ENCODE results near the gene B4GALT2.

B4GALT2 gene, protein sequence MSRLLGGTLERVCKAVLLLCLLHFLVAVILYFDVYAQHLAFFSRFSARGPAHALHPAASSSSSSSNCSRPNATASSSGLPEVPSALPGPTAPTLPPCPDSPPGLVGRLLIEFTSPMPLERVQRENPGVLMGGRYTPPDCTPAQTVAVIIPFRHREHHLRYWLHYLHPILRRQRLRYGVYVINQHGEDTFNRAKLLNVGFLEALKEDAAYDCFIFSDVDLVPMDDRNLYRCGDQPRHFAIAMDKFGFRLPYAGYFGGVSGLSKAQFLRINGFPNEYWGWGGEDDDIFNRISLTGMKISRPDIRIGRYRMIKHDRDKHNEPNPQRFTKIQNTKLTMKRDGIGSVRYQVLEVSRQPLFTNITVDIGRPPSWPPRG

DNA sequence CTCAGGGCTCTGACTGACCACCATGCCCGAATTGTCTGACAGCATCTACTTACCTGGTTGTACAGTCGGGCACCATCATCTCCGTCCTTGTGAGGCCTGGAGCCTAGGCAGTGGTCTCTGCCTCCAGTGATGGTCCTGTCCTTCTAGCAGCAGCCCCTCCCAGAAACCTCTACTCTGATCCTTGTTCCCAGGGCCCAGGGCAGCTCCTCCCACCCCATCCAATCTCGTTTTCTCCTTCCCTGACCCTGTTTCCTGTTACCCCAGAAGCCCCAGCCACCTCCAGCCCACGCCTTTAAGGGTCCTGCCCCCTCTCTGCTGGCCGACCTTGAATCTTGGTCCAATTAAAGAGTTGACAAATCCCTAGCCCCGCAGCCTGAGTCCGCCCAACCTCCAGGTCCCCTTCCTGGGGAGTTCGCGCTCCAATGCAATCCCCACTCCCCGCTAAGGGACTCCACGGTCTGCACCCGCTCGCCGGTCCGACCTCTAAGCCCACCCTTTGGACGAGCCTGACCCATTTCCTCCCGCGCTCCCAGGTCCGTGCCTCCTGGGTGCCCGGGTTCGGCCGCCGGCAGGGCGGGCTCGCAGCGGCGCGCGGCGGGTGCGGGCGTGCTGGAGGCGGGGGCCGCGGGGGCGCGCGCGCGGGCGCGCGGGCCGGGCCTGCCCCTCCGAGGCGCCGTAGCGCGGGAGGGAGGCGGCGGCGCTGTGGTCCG, at the start of gene B4GALT2:
TSS of gene B4GALT2 (plus strand) at position 660 of the 710 bp plus-strand sequence. CDS start 1,951 bp downstream, outside the sequence.
- DNase-seq (ENCODE audit: low spot score): peak; percentile 43

DNA sequence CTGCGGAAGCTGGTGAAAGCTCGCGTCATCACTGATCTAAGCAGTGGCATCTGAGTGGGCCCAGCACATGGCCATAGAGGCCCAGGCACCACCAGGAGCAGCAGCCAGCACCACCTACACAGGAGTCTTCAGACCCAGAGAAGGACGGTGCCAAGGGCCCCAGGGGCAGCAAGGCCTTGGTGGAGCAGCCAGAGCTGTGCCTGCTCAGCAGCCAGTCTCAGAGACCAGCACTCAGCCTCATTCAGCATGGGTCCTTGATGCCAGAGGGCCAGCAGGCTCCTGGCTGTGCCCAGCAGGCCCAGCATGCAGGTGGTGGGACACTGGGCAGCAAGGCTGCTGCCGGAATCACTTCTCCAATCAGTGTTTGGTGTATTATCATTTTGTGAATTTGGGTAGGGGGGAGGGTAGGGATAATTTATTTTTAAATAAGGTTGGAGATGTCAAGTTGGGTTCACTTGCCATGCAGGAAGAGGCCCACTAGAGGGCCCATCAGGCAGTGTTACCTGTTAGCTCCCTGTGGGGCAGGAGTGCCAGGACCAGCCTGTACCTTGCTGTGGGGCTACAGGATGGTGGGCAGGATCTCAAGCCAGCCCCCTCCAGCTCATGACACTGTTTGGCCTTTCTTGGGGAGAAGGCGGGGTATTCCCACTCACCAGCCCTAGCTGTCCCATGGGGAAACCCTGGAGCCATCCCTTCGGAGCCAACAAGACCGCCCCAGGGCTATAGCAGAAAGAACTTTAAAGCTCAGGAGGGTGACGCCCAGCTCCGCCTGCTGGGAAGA, 48.7 kb upstream of the B4GALT2 start:
- peak; percentile 48 for DNase-seq (ENCODE audit: low spot score)

DNA sequence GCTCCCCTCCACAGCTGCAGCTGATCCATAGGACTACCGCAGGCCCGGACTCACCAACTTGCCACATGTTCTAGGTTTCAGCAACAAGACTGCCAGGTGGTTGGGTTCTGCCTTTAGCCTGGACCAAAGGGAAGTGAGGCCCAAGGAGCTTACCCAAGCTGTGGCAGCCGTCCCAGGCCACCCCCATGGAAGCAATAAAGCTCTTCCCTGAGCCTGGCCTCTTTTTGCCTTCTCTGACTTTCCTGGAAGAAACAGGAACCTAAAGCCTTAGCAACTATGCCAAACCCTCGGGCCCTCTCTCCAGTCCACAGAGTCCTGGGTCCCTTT, 48.1 kb upstream of the B4GALT2 start:
- no peak for DNase-seq (ENCODE audit: low spot score)

DNA sequence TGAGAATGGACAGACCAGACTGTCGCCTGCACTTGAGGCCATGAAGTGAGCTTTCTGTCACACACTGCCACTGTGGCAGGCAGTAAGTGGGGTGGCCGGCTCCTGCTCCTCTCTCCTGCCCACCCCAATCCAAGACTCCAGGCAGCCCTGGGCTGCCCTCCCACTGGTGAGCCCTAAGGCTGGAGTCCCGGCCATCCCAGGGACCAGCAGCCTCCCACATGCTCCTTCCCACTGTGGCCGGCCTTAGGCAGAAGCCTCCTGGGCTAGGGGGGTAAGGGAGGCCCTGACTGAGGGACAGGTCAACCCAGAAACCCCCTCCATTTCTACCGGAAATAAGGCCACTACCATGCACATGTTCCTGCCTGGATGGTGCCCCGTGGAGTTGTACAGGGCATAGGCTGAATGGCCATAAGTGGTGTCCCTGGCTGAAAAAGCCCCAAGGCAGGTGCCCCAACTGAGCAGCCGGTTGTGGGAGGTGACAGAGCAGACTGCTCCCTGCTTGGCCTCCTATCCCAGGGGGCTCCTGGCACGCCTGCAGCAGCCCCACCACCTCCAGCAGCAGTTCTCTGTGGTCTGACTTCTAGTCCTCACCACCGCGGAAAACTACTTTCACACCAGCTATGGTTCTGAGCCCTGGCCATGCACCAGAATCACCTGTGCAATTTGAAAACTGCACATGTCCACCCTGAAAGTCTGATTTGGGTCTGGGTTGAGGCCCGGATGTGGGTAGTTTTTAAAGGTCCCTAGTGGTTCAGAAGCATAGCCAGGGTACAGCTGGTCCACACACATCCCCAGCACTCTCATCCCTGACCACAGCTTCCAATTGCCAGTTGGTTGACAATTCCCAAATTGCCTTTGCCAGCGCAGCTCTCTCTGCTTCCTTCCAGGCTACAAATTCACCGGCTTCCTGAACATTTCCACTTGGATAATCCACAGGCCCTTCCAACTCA, 47.0 kb upstream of the B4GALT2 start:
- no peak for DNase-seq (ENCODE audit: low spot score)

DNA sequence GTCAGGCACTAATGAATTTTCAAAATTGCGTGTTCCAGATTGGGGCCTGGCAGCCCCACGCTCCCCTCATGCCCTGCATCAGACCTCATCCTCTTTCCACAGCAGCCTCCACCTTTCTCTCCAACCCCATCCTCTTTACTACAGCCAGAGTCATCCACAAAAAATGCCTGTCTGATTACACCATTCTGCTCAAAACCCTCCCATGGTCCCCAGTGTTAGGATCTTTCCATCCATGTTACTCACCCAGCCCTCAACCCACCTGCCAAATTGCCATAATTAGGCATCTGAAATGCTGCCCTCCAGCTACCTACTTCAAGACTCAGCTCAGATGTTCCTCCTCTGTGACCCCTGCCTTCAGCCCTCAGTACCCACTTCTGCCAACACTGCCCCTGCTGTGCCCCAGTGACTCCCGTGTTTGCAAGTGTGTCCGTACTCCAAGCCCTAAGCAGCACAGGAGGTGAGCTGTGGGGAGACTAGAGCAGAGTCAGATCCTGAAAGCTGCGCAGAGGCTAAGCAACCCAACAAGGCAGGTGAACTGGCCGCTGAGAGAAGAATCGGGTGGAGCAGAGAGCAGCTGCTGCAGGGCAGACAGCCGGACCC, 46.1 kb upstream of the B4GALT2 start:
- no peak for DNase-seq (ENCODE audit: low spot score)

DNA sequence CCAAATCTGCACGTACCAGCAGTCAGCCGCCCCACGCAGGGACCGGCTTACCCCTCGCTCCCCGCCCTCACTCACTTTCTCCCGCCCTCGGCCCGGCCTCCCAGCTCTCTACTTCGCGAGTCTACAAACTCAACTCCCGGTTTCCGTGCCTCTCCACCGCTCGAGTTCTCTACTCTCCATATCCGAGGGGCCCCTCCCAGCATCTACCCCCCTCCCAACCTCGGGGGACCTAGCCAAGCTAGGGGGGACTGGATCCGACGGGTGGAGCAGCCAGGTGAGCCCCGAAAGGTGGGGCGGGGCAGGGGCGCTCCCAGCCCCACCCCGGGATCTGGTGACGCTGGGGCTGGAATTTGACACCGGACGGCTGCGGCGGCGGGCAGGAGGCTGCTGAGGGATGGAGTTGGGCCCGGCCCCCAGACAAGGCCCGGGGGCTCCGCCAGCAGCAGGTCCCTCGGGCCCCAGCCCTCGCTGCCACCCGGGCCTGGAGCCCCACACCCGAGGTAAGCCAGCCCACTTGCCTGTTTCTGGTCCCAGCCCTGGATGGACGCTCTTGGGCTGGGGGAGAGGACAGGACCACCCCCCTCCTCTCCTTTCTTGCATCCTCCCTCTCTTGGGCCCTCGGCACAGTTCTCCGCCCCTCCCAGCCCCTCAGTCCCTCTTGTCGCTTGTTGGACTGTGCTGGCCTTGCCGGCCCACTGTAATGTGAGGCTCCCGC, 45.5 kb upstream of the B4GALT2 start, which contains the start of gene ARTN:
TSS of gene ARTN (plus strand) at position 416 of the 715 bp plus-strand sequence. CDS start 1,856 bp downstream, outside the sequence.
- DNase-seq (ENCODE audit: low spot score): no peak

DNA sequence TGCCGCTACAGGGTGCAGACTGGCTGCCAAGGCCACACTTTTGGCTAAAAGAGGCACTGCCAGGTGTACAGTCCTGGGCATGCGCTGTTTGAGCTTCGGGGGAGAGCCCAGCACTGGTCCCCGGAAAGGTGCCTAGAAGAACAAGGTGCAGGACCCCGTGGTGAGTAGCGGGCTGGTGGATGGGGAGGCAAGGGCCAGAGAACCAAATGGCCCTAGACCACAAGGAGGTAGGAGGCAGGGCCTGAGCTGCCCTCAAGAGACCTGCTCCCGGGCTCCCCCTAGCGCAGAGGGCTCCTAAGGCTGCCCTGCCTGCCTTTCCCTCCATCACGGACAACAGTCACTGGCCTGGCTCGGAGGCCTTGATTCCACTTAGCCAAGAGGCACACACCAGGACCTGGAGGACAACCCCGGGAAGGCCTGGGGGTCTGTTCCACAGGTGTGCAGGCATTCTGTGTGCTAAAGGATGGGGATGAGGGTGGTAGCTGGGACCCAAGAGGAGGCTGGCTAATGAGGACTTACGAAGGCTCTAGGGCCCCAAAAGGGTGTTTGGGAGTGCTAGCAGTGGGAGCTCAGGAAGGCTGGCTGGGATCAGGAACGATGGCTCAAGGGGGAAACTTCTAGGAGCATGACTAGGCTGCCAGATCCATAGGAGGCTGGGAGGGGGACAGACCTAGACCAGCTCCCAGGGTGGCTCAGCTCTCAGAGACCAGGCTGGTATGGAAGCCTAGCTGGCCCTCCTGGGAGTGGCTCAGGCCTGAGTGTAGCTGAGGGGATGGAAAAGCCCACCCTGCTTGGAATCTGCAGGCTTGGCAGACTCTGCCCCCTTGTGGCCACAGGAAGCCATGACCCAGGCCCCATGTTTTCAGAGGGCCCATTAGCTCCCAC, 44.7 kb upstream of the B4GALT2 start:
- DNase-seq (ENCODE audit: low spot score): peak; percentile 64

DNA sequence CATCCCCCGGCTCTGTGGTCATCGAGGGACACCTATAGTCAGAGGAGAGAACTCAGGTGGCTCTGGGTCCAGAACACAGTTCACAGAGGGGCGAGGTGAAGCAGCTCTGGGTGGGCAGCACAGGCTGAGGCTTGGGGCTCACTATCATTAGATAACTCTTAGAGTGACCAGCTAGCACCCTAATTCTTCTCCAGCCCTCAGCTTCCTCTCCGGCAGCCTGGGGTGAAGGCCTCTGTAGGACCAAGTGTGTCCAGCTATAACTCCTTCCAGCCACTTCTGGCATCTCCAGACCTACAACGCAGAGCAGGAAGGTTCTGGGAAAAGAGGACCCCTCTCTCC, 44.1 kb upstream of the B4GALT2 start:
- DNase-seq (ENCODE audit: low spot score): no peak

DNA sequence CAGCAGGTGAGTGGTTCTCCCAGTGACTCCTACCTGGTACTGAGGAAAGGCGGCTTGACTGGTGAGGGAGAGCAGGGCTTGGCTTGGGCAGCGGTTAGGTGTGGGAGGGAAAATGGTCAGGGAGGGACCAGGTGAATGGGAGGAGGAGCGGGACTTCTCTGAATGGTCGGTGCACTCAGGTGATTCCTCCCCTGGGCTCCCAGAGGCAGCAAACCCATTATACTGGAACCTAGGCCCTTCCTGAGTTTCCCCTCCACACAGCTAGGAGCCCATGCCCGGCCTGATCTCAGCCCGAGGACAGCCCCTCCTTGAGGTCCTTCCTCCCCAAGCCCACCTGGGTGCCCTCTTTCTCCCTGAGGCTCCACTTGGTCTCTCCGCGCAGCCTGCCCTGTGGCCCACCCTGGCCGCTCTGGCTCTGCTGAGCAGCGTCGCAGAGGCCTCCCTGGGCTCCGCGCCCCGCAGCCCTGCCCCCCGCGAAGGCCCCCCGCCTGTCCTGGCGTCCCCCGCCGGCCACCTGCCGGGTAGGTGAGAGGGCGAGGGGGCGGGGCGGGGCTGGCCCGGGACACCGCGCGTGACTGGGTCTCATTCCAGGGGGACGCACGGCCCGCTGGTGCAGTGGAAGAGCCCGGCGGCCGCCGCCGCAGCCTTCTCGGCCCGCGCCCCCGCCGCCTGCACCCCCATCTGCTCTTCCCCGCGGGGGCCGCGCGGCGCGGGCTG, 43.1 kb upstream of the B4GALT2 start:
- no peak for DNase-seq (ENCODE audit: low spot score)

DNA sequence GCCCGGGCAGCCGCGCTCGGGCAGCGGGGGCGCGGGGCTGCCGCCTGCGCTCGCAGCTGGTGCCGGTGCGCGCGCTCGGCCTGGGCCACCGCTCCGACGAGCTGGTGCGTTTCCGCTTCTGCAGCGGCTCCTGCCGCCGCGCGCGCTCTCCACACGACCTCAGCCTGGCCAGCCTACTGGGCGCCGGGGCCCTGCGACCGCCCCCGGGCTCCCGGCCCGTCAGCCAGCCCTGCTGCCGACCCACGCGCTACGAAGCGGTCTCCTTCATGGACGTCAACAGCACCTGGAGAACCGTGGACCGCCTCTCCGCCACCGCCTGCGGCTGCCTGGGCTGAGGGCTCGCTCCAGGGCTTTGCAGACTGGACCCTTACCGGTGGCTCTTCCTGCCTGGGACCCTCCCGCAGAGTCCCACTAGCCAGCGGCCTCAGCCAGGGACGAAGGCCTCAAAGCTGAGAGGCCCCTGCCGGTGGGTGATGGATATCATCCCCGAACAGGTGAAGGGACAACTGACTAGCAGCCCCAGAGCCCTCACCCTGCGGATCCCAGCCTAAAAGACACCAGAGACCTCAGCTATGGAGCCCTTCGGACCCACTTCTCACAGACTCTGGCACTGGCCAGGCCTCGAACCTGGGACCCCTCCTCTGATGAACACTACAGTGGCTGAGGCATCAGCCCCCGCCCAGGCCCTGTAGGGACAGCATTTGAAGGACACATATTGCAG, 42.4 kb upstream of the B4GALT2 start:
- no peak for DNase-seq (ENCODE audit: low spot score)

DNA sequence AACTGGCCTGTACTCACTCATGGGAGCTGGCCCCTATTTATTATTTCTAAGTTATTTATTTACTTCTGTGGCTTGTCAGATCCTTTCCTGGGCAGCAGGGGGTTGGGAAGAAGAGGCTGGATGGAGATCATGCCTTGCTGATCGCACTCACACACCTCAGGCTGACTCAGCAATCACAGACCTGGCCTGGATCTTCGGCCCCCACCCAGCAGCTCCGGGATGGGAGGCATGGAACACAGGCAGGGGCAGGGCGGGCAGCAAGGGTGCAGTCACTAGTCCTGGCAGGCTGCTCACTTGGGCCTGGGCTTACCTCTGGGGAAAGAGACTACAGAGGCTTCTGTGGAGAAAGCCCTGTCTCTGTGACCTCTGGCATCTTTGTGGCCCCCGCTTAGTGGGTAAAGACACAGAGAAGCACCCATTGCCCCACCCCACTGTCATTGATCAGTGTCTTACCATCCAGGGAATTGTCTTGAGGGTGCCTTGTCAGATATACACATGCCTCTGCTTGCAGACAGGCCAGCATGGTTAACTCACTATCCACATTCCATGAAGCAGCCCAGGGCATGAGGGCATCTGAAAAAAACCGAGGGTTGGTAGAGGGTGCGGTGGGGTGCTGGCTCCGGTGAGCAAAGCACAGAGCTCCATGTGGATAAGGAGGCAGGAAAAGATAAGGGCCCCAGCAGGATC, 41.7 kb upstream of the B4GALT2 start:
- no peak for DNase-seq (ENCODE audit: low spot score)

DNA sequence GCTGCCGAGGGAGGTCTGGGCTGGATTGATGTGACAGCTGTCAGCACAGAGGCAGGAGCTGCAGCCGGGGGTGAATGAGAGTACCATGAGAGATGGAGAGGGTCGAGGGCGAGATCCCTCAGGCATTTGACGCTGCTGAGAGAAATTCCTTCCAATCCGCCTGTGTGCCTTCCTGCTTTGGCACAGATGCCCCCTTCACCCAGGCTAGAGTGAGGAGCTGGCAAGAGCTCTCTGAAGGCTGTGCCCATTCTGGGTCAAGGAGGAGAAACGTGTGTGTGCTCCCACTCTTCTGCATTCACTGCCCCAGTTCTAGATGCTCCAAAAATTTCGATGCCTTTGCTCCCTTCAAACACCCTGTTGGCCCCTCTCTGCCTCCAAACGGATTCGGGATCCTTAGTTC, 40.6 kb upstream of the B4GALT2 start:
- no peak for DNase-seq (ENCODE audit: low spot score)

DNA sequence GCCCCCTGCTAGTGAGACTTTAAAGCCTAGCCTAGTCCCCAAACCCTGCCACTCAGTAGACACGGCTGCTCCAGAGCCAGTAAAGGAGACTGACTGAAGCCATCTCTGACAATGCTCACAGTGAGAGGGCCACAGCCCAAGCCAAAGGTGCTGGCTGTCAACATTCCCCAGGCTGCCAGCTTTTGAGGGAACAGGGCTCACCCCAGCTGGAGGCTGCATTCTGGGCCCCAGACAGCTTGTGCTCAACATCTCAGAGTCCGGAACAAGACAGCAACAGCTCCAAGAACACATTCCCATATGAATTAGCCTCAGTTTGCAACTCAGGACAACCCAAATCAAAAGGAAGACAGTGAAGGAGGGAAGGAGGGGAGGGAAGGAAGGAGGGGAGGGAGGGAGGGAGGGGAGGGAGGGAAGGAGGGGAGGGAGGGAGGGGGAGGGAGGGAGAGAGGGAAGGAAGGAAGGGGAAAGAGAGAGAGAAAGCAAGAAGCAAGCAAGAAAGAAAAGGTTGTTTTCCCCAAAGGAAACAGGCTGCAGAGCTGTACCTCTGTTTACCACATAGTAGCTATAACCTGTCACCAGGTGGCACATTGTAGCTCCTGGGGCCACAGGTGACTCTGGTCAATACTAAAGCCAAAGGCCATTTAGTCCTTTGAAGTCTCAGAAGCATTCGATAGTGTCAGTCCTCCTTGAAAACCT, 40.0 kb upstream of the B4GALT2 start:
- DNase-seq (ENCODE audit: low spot score): no peak

DNA sequence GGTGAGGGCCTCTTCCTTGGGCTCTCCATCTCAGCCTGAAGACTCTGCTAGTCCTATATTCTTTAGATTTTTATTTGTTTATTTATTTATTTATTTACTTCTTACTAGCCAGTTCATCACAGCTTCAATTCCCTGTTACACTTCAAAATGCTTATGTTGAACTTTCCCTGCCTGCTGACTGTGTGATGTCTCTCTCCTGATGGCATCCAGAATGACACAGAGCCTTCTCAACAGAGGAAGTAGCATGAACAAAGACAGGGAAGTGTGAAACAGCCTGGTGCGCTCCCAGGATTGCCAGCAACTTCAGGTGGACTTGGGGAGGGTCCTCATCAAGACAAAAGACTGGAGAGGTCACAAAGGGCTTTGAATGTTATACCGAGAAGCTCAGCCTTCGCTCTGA, 36.6 kb upstream of the B4GALT2 start:
- no peak for DNase-seq (ENCODE audit: low spot score)

DNA sequence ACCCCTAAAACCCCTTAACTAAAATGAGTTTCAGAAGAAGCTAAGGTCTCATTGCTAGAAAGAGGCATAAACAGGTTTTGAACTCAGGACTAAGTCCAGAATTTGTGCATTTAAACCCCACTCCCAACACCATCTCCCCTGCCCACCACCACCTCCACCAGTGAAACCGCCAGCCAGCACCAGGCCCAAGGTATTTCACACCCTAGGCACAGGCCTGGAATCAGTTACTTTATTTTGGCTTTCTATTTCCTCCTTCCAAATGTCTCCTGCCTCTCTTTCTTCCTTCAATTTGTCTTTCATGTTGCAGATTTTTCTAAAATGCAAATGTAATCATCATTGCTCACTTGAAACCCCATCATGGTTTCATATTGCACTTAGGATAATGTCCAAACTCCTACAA, 34.1 kb upstream of the B4GALT2 start:
- DNase-seq (ENCODE audit: low spot score): no peak

DNA sequence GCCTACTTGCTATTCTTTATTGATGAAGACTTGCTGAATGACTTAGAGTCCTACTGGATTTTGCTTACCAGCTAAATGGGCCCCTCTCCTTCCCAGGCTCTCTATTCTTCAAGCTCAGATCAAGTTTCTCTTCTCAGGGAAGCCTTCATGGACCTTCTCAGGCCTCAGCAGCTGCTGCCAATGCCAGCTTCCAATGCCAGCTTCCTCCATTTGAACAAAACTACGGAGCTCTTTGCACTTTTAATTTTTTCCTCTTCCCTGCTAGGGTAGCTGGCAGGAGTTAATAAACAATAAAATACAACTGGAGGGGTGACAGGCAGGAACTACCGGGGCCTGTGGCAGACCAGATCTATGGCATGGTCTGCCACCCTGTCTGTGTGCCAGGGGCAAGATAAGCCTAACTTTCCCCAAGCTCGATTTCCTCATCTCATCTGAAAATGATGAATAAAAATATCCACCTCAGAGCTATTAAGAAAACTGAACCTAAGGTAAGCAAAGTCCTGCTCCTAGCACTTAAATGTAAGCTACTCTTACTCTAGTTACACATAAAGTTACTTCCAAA, 33.3 kb upstream of the B4GALT2 start:
- DNase-seq (ENCODE audit: low spot score): no peak
